ENCODE results near the gene HAVCR2.

Gene HAVCR2

GRCh38 chr5:157108976-157109375, at the start of gene HAVCR2:
Gene HAVCR2 (minus strand): TSS chr5:157109044. CDS start chr5:157108983, 61 bp downstream.
- Histone ChIP-seq H3K4me1 (ENCODE audit: control insufficient read depth in 1 of 2, insufficient read depth in 2 of 2, low read length in 2 of 2) (no peaks in the 10 kb centered on the region), H3K36me3 (ENCODE audit: control insufficient read depth in 1 of 2, insufficient read depth in 2 of 2, low read length in 2 of 2) (no peaks in the 10 kb centered on the region), H3K9me3 (ENCODE audit: control insufficient read depth in 1 of 2, low read length in 2 of 2) (no peaks in the 10 kb centered on the region), H3K27ac (ENCODE audit: low read depth, low read length) (peak within 1 kb of the TSS; percentile 26), H3K4me3 (ENCODE audit: low read depth in 1 of 2, low read length in 2 of 2) (peak within 1 kb of the TSS; percentile 27 to 32), H3K9ac (ENCODE audit: low read depth in 1 of 2, low read length in 2 of 2) (peak within 1 kb of the TSS in 1 of 2 donors; percentile 21), H3K27me3 (ENCODE audit: control insufficient read depth in 1 of 2, insufficient read depth in 2 of 2, low read length in 2 of 2) (no peaks in the 10 kb centered on the region)

GRCh38 chr5:157157293-157157891, 48.5 kb upstream of the HAVCR2 start:
- Histone ChIP-seq H3K27ac (ENCODE audit: low read depth, low read length) (no peak overlapping the region), H3K9ac (ENCODE audit: low read depth in 1 of 2, low read length in 2 of 2) (no peak overlapping the region), H3K4me1 (ENCODE audit: control insufficient read depth in 1 of 2, insufficient read depth in 2 of 2, low read length in 2 of 2) (peaks cover 0 to 3% of the 10 kb centered on the region in 2 donors), H3K27me3 (ENCODE audit: control insufficient read depth in 1 of 2, insufficient read depth in 2 of 2, low read length in 2 of 2) (no peaks in the 10 kb centered on the region), H3K9me3 (ENCODE audit: control insufficient read depth in 1 of 2, low read length in 2 of 2) (no peaks in the 10 kb centered on the region), H3K4me3 (ENCODE audit: low read depth in 1 of 2, low read length in 2 of 2) (no peak overlapping the region), H3K36me3 (ENCODE audit: control insufficient read depth in 1 of 2, insufficient read depth in 2 of 2, low read length in 2 of 2) (no peaks in the 10 kb centered on the region)

- no peaks in the 10 kb centered on the region for H3K27me3 ChIP-seq (ENCODE audit: control insufficient read depth in 1 of 2, insufficient read depth in 2 of 2, low read length in 2 of 2)
- peaks cover 0 to 3% of the 10 kb centered on the region in 2 donors for H3K4me1 ChIP-seq (ENCODE audit: control insufficient read depth in 1 of 2, insufficient read depth in 2 of 2, low read length in 2 of 2)
- H3K36me3 ChIP-seq (ENCODE audit: control insufficient read depth in 1 of 2, insufficient read depth in 2 of 2, low read length in 2 of 2): no peaks in the 10 kb centered on the region
- no peaks in the 10 kb centered on the region for H3K9me3 ChIP-seq (ENCODE audit: control insufficient read depth in 1 of 2, low read length in 2 of 2)
- H3K27ac ChIP-seq (ENCODE audit: low read depth, low read length): no peak overlapping the region
- no peak overlapping the region for H3K4me3 ChIP-seq (ENCODE audit: low read depth in 1 of 2, low read length in 2 of 2)
- H3K9ac ChIP-seq (ENCODE audit: low read depth in 1 of 2, low read length in 2 of 2): no peak overlapping the region
These were observed 46.5 kb upstream of the HAVCR2 start for GRCh38 chr5:157155297-157155696.

- Histone ChIP-seq H3K4me3 (ENCODE audit: low read depth in 1 of 2, low read length in 2 of 2) (no peak overlapping the region), H3K4me1 (ENCODE audit: control insufficient read depth in 1 of 2, insufficient read depth in 2 of 2, low read length in 2 of 2) (no peaks in the 10 kb centered on the region), H3K9me3 (ENCODE audit: control insufficient read depth in 1 of 2, low read length in 2 of 2) (no peaks in the 10 kb centered on the region), H3K27ac (ENCODE audit: low read depth, low read length) (no peak overlapping the region), H3K27me3 (ENCODE audit: control insufficient read depth in 1 of 2, insufficient read depth in 2 of 2, low read length in 2 of 2) (no peaks in the 10 kb centered on the region), H3K36me3 (ENCODE audit: control insufficient read depth in 1 of 2, insufficient read depth in 2 of 2, low read length in 2 of 2) (no peaks in the 10 kb centered on the region), H3K9ac (ENCODE audit: low read depth in 1 of 2, low read length in 2 of 2) (no peak overlapping the region)
These were observed 42.2 kb upstream of the HAVCR2 start for GRCh38 chr5:157150995-157151394.

- Histone ChIP-seq H3K27me3 (ENCODE audit: control insufficient read depth in 1 of 2, insufficient read depth in 2 of 2, low read length in 2 of 2) (no peaks in the 10 kb centered on the region), H3K36me3 (ENCODE audit: control insufficient read depth in 1 of 2, insufficient read depth in 2 of 2, low read length in 2 of 2) (no peaks in the 10 kb centered on the region), H3K4me1 (ENCODE audit: control insufficient read depth in 1 of 2, insufficient read depth in 2 of 2, low read length in 2 of 2) (peaks cover 0 to 1% of the 10 kb centered on the region in 2 donors), H3K27ac (ENCODE audit: low read depth, low read length) (no peak overlapping the region), H3K4me3 (ENCODE audit: low read depth in 1 of 2, low read length in 2 of 2) (no peak overlapping the region), H3K9ac (ENCODE audit: low read depth in 1 of 2, low read length in 2 of 2) (no peak overlapping the region), H3K9me3 (ENCODE audit: control insufficient read depth in 1 of 2, low read length in 2 of 2) (no peaks in the 10 kb centered on the region)
These were observed 40.1 kb upstream of the HAVCR2 start for GRCh38 chr5:157148734-157149615.

- H3K4me1 ChIP-seq (ENCODE audit: control insufficient read depth in 1 of 2, insufficient read depth in 2 of 2, low read length in 2 of 2): peaks cover 5 to 17% of the 10 kb centered on the region in 2 donors
- H3K4me3 ChIP-seq (ENCODE audit: low read depth in 1 of 2, low read length in 2 of 2): peak overlapping the region; percentile 84 to 99
- peak overlapping the region; percentile 76 to 98 for H3K9ac ChIP-seq (ENCODE audit: low read depth in 1 of 2, low read length in 2 of 2)
- H3K27ac ChIP-seq (ENCODE audit: low read depth, low read length): peak overlapping the region; percentile 79
- H3K27me3 ChIP-seq (ENCODE audit: control insufficient read depth in 1 of 2, insufficient read depth in 2 of 2, low read length in 2 of 2): no peaks in the 10 kb centered on the region
- no peaks in the 10 kb centered on the region for H3K9me3 ChIP-seq (ENCODE audit: control insufficient read depth in 1 of 2, low read length in 2 of 2)
- H3K36me3 ChIP-seq (ENCODE audit: control insufficient read depth in 1 of 2, insufficient read depth in 2 of 2, low read length in 2 of 2): peaks cover 4 to 5% of the 10 kb centered on the region in 2 donors
These were observed 34.5 kb upstream of the HAVCR2 start for GRCh38 chr5:157143127-157143971.

GRCh38 chr5:157142317-157143126, 33.7 kb upstream of the HAVCR2 start, which contains the start of gene MED7:
Gene MED7 (minus strand): TSS chr5:157142865. CDS start chr5:157139431, 3,434 bp downstream.
- peak within 1 kb of the TSS; percentile 79 to 98 for H3K9ac ChIP-seq (ENCODE audit: low read depth in 1 of 2, low read length in 2 of 2)

GRCh38 chr5:157137691-157138090, 28.8 kb upstream of the HAVCR2 start:
- Histone ChIP-seq H3K4me3 (ENCODE audit: low read depth in 1 of 2, low read length in 2 of 2) (no peak overlapping the region), H3K9me3 (ENCODE audit: control insufficient read depth in 1 of 2, low read length in 2 of 2) (no peaks in the 10 kb centered on the region), H3K27ac (ENCODE audit: low read depth, low read length) (no peak overlapping the region), H3K9ac (ENCODE audit: low read depth in 1 of 2, low read length in 2 of 2) (no peak overlapping the region), H3K4me1 (ENCODE audit: control insufficient read depth in 1 of 2, insufficient read depth in 2 of 2, low read length in 2 of 2) (peaks cover 0 to 13% of the 10 kb centered on the region in 2 donors), H3K27me3 (ENCODE audit: control insufficient read depth in 1 of 2, insufficient read depth in 2 of 2, low read length in 2 of 2) (no peaks in the 10 kb centered on the region), H3K36me3 (ENCODE audit: control insufficient read depth in 1 of 2, insufficient read depth in 2 of 2, low read length in 2 of 2) (peaks cover 4 to 22% of the 10 kb centered on the region in 2 donors)

More at GRCh38 chr5:157142317-157143126, 33.7 kb upstream of the HAVCR2 start, which contains the start of gene MED7:
- peaks cover 4 to 14% of the 10 kb centered on the region in 2 donors for H3K36me3 ChIP-seq (ENCODE audit: control insufficient read depth in 1 of 2, insufficient read depth in 2 of 2, low read length in 2 of 2)
- peak within 1 kb of the TSS; percentile 90 for H3K27ac ChIP-seq (ENCODE audit: low read depth, low read length)
- H3K4me1 ChIP-seq (ENCODE audit: control insufficient read depth in 1 of 2, insufficient read depth in 2 of 2, low read length in 2 of 2): peaks cover 5 to 17% of the 10 kb centered on the region in 2 donors
- no peaks in the 10 kb centered on the region for H3K27me3 ChIP-seq (ENCODE audit: control insufficient read depth in 1 of 2, insufficient read depth in 2 of 2, low read length in 2 of 2)
- H3K9me3 ChIP-seq (ENCODE audit: control insufficient read depth in 1 of 2, low read length in 2 of 2): no peaks in the 10 kb centered on the region
- H3K4me3 ChIP-seq (ENCODE audit: low read depth in 1 of 2, low read length in 2 of 2): peak within 1 kb of the TSS; percentile 84 to 99

GRCh38 chr5:157132281-157132612, 23.4 kb upstream of the HAVCR2 start:
- peaks cover 0 to 6% of the 10 kb centered on the region in 2 donors for H3K36me3 ChIP-seq (ENCODE audit: control insufficient read depth in 1 of 2, insufficient read depth in 2 of 2, low read length in 2 of 2)
- H3K27me3 ChIP-seq (ENCODE audit: control insufficient read depth in 1 of 2, insufficient read depth in 2 of 2, low read length in 2 of 2): no peaks in the 10 kb centered on the region
- no peaks in the 10 kb centered on the region for H3K9me3 ChIP-seq (ENCODE audit: control insufficient read depth in 1 of 2, low read length in 2 of 2)
- no peak overlapping the region for H3K27ac ChIP-seq (ENCODE audit: low read depth, low read length)
- no peaks in the 10 kb centered on the region for H3K4me1 ChIP-seq (ENCODE audit: control insufficient read depth in 1 of 2, insufficient read depth in 2 of 2, low read length in 2 of 2)
- H3K4me3 ChIP-seq (ENCODE audit: low read depth in 1 of 2, low read length in 2 of 2): no peak overlapping the region
- no peak overlapping the region for H3K9ac ChIP-seq (ENCODE audit: low read depth in 1 of 2, low read length in 2 of 2)
